Central memory CD4-positive, alpha-beta T cell (primary cell): ENCODE data around the gene LEO1.

Source experiments
- DNase-seq: peaks from one replicate; pipeline ENCODE4 v3.0.0; 2022
- total RNA-seq, 3 experiments: gene quantifications; one replicate each; lab custom pipeline; 2026; lab: John Stamatoyannopoulos, UW

LEO1 gene
- 24.5 to 86.1 (median 41.6) reads per million in 3 experiments for total RNA-seq

DNA sequence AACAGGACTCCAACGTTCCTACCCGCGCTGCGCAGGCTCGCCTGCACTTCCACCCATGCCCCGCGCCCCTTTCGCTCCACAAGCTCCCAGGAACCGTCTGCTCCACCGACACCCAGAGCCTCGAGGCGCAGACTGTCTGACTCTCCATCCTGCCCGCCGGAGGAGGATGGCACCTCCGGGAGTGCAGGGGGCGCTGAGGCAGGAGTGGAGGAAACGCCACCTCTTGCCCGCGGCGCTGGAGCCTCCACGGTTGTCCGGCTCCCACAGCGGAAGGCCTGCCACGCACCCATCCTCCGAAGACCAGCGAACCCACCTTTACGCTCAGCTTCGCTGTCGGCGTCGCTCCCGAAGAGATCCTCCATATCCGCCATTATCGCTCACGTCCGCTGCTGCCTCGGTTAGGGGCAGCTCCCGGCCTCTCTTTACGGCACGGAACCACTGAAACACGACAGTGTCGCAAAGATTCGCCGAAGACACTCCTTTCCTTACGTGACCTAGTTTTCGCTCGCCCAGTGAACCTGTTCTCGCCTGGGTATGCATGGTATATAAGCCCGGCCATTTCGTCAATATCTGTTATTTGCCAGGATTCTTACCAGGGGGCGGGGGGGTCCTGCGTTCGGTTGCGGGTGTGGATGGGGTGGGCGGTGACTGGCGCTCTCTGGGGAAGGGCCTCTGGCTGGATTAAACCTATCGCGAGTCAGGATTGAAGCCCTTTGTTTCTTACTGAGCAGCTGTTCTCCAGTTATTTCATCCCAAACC lies at the start of gene LEO1:
Gene LEO1, minus strand, starts transcription at position 404 of the 759 bp plus-strand sequence. Its CDS starts 33 bp downstream, at position 371.
- peak; percentile 92 for DNase-seq

- DNase-seq: peak; percentile 42
Measured at GRCh38 chr15:52021128-52021671, 49.6 kb upstream of the LEO1 start.

GRCh38 chr15:52020221-52021085 lies 48.9 kb upstream of the LEO1 start:
- DNase-seq: peak; percentile 26

DNA sequence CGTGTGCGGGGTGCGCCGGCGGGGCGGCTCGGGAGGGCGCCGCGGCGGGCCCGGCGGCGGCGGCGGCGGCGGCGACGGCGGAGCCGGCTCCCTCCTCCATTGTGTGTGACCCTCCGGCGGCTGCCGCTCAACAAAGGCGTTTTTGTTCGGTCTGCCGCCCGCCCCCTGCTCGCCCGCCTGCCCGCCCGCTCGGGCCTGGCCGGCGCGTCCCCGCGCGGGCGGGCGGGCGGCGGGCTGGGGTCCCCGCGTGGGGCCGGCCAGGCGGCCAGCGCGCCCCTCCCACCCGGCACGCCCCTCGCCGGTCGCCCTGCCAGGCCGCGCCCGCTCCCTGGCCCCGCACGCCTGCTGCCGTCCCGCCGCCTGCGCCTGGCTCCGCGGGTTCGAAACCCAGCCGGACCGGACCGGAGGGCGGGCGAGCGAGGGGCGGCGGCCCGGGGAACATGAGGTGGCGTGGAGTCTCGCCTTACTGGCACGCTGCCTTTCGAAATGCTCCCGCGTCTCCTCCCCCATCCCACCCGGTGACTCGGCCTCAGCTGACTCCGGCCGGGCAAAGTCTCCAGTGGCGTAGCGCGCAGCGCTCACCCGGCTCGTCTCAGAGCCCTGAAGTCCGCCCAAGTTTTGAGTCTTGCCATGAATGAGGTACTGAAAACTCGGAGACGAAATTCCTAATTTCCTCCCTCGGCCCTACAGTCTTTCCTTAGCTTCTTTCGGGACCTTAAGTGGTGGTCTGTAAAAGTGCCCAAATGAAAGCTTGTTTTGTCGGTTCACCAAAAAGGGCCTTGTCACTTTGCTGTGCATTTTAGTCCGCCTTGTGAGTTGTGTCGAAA lies 48.0 kb upstream of the LEO1 start:
- DNase-seq: no peak

GRCh38 chr15:52018693-52019393 lies 47.3 kb upstream of the LEO1 start, which contains the start of gene MAPK6:
TSS of gene MAPK6 (plus strand) at chr15:52019219. CDS start at chr15:52046461, 27,242 bp downstream.
- peak; percentile 92 for DNase-seq

DNA sequence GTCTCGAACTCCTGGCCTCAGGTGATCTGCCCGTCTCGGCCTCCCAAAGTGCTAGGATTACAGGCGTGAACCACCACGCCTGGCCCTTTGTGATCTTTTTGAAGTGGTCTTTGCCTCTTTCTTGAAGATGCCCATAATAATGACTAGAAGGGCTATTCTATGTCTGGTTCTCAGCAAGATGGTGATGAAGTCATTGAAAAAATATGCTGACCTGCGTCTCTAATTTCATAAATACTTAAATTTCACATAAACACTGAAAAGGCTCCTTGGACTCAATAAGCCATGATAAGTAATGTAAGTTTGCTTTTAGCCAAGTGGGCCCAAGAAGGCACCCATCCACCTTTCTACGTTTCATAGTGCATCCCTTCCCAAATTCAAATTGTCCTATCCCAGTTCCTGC lies 46.7 kb upstream of the LEO1 start:
- DNase-seq: no peak

DNA sequence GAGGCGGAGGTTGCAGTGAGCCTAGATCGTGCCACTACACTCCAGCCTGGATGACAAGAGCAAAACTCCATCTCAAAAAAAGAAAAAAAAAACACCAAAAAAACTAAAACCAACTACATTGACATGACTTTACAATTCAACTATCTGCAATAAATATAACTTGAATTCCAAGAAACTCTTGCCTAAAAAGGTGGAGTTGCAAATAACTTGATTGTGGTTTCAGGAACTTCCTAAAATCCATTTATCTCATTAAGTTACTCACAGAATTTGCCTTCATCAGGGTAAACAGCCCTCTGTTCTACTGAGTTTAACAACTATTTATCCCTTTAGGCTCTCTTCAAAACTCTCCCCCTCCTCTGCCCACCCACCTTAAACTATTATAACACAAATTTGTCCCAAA lies 44.7 kb upstream of the LEO1 start:
- DNase-seq: no peak

DNA sequence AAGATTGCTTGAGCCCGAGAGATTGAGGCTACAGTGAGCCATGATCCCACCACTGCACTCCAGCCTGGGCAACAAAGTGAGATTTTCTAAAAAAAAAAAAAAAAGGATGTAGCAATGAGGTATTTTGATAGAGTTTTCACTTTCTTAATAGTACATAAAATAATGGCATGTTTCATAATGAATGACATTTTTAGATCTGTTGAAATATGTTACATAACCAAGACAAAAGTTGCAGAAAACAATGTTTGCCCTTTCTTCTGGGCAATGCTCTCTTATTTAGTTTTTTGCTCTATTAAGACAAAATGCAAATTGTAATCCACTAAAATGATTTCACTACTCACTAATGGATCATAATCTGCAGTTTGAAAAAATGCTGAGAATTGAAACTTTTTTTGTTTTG lies 43.0 kb upstream of the LEO1 start:
- no peak for DNase-seq

- no peak for DNase-seq
Measured at GRCh38 chr15:52013151-52013791, 41.7 kb upstream of the LEO1 start.

DNA sequence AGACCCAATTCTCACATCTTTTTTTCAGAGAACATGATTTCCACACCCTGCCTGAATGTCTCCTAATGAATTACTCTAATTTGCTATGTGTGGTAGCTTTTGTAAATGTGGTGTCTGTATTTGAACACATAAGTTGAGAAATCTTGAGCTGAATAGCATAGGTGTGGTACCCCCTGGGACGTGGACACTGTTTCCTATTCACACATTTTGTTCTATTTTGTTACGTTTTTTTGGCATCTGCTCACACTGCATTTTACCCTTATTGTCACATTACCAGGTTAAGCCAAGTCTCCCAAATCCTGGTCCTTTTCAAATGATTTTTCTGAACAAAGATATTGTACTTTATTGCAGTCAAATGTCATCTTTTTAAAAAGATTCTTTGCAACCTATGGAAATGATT lies 40.6 kb upstream of the LEO1 start:
- no peak for DNase-seq

- no peak for DNase-seq
Measured at GRCh38 chr15:52011711-52012144, 40.1 kb upstream of the LEO1 start.

DNA sequence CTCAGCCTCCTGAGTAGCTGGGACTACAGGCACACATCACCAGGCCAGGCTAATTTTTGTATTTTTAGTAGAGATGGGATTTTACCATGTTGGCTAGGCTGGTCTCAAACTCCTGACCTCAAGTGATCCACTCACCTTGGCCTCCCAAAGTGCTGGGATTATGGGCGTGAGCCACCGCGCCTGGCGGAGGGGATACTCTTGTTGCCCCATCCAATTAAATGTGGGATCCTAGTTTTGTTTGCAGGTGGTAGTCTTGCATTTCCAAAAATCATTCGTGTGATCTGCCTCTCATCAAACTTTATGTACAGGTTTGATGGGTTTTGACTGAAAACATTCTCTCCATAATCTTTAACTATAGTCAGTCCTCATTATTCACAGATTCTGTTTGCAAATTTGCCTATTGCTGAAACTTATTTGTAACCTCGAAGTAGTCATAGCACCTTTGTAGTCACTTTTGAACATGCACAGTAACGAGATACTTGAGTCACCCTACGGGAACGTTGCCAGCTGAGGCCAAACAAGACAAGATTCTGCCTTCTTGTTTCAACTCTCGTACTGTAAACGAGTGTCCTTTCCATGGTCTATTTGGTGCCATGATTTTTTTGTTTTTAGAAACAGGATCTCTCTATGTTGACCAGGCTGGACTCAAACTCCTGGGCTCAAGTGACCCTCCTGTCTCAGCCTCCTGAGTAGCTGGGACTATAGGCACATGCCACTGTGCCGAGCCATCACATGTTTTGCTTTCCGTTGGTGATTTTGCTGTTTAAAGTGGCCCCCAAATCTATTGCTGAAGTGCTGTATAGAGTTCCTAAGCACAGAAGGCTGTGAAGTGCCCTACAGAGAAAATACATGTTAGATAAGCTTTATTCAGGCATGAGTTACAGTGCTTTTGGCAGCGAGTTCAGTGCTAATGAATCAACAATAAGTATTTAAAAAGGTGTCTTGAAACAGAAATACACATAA lies 39.3 kb upstream of the LEO1 start:
- no peak for DNase-seq

DNA sequence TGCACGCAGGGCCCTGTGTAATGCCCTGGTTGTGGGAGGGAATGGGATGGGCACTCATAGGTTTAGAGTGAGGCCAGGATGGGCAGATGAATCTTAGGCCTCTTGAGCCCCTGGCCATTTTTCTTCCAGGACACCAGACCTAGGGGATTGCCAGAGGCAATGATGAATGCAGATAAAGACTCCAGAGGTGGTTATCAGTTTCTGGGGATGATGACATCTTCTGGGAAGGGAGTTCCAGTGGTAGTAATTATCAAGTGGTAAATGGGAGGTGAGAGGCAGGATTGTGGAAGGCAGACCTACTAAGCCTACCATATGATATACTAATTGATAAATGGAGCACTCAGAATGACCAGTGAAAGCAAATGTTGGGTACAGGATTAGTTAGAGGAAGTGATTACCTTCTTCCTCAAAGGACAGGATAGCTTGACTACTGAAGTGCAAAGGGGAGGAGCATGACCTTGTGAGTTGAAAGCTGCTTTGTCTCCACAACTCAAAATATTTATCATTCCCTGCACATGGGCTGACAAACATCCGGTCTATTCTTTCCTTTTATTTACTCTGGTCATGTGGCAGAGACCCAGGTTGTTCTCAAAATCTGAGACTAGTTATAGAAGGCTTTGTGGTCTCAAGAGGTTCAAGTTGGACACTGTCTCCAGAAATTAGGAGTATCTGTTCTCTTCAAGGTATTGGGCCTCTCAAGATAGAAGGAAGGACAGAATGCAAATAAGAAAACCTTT lies 37.3 kb upstream of the LEO1 start:
- no peak for DNase-seq

- DNase-seq: no peak
Measured at GRCh38 chr15:52008359-52008697, 36.8 kb upstream of the LEO1 start.

DNA sequence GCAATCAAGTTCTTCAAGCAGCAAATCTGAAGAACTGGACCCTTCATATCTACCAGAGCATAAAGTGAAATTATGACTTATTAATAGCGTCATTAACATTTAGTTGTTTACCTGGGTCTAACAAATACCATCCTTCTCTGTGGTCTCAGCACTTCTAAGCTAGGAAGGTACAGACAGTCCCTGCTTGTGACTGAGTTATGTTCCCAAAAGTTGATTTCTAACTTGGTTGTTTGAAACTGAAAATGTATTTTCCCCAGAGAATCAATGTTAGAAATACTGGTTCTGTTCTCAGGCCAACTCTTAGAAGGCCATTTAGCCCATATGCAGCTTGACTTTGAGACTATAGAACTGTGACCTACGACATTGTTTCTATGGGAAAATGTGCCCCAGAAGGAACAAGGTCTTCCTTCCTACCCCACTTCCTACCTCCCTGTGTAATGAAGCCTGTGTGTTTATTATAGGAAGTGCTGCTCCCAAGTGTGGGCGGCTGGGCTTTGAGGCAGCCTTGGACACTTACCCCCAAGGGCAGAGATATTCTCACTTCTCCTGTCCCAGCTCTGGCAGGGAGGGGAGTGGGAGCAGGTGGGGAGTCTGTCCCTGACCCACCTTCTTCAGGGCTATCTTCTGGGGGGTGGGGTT lies 35.2 kb upstream of the LEO1 start:
- no peak for DNase-seq

DNA sequence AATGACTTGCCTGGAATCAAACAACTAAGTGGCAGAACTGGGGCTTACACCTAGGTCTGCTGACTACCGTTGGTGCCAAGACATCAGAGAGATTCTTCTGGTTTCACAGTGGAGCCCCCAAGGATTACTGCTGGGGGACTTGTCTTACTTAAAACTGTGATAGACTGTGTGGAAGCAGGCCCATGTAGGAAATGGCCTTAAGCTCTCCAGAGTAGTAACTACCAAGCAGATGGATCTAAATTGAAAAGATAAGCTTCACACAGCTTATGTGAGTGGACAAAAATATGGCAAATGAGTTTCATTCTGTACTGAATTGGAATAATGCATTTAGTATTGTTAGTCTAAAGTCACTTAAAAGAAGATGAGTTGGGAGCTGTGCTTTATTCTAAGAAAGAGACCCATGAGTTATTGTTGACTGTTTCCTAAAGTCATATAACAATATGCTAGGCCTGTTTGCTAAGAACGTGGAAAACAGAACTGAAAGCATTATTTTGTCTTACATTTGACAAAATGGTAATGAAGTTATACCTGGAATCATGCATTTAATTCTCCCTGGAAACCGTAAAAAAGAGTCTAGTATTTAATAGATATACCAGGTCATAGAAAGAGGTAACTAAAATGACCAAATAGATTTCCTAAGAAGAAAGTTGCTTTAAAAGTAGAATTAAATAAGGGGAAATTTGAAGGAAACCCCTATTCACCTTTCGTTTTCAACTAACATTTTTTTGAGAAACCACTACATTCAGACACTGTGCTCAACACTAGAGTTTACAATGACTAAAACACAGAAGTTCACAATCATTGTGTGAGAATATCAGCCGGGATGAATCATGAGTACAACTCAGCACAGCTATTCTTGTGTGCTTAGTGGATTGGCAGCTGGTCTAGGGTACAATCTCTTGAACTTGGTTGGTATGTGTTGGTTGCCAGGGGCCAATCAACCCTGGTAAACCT lies 34.4 kb upstream of the LEO1 start:
- DNase-seq: no peak

DNA sequence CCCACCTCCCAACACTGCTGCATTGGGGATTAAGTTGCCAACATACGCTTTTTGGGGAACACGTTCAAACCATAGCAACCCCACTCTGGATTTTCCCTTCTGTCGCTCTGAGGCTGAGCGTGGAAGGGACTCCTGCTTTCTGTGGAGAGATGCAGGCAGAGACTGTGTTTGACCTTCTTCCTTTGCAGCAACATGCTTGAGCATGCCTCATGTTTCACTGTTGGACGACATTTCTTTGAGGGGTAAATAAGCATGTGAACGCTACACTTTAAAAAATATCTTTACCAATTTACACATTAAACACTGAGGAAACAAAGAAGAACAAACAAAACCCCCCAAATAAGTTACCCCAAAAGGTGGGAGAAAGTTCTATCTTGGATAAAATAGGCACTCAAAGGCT lies 33.2 kb upstream of the LEO1 start:
- no peak for DNase-seq

DNA sequence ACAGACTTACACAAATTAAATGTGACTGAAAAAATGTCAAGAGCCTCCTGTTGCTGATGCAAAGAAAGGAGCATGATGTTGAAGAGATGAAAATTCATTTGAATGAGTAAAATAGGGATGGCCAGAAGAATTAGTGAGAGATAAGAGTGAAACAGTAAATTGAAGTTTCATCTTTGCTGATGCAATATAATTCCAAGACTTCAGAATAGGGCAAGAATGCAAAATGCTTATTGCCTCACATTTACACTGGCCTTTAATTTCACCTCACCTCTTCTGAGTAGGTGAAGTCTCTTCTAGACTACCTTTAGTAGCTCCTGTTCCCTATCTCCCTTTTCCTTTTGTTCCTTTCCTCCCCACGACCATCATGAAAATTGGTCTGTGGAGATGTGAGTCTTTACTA lies 32.1 kb upstream of the LEO1 start:
- no peak for DNase-seq
